Measurements from ENCODE around the gene LDLRAD3.
A peak's percentile ranks its signal among the peaks of the same experiment; 100 is the strongest.

LDLRAD3 gene

GRCh38 chr11:36057379-36058042 is 113.6 kb downstream of the LDLRAD3 start:
- Histone ChIP-seq H3K9me3 (ENCODE audit: insufficient read depth, low read depth, low read length) (no peaks in the 10 kb centered on the region), H3K36me3 (ENCODE audit: insufficient read depth, low read depth, low read length) (no peaks in the 10 kb centered on the region), H3K27ac (ENCODE audit: low read length) (no peak overlapping the region), H3K4me1 (ENCODE audit: insufficient read depth, low read length) (peaks cover 4% of the 10 kb centered on the region; the same call in 1 of the 2 replicates), H3K4me3 (ENCODE audit: low read length) (no peak overlapping the region), H3K9ac (ENCODE audit: low read depth, low read length) (no peak overlapping the region), H3K27me3 (ENCODE audit: insufficient read depth, low read length) (no peaks in the 10 kb centered on the region)

GRCh38 chr11:36059660-36060059 is 115.8 kb downstream of the LDLRAD3 start:
- no peak overlapping the region for H3K4me3 ChIP-seq (ENCODE audit: low read length)
- no peak overlapping the region for H3K9ac ChIP-seq (ENCODE audit: low read depth, low read length)
- peaks cover 4% of the 10 kb centered on the region; the same call in 1 of the 2 replicates for H3K4me1 ChIP-seq (ENCODE audit: insufficient read depth, low read length)
- no peaks in the 10 kb centered on the region for H3K36me3 ChIP-seq (ENCODE audit: insufficient read depth, low read depth, low read length)
- H3K27ac ChIP-seq (ENCODE audit: low read length) = no peak overlapping the region
- no peaks in the 10 kb centered on the region for H3K27me3 ChIP-seq (ENCODE audit: insufficient read depth, low read length)
- no peaks in the 10 kb centered on the region for H3K9me3 ChIP-seq (ENCODE audit: insufficient read depth, low read depth, low read length)

- Histone ChIP-seq H3K27me3 (ENCODE audit: insufficient read depth, low read length) (no peaks in the 10 kb centered on the region), H3K27ac (ENCODE audit: low read length) (no peak overlapping the region), H3K9ac (ENCODE audit: low read depth, low read length) (no peak overlapping the region), H3K36me3 (ENCODE audit: insufficient read depth, low read depth, low read length) (no peaks in the 10 kb centered on the region), H3K4me3 (ENCODE audit: low read length) (no peak overlapping the region), H3K4me1 (ENCODE audit: insufficient read depth, low read length) (peaks cover 4% of the 10 kb centered on the region; the same call in 1 of the 2 replicates), H3K9me3 (ENCODE audit: insufficient read depth, low read depth, low read length) (no peaks in the 10 kb centered on the region)
These were observed 117.1 kb downstream of the LDLRAD3 start for GRCh38 chr11:36060926-36061325.

GRCh38 chr11:36061471-36061870 is 117.6 kb downstream of the LDLRAD3 start:
- Histone ChIP-seq H3K9ac (ENCODE audit: low read depth, low read length) (no peak overlapping the region), H3K9me3 (ENCODE audit: insufficient read depth, low read depth, low read length) (peaks cover 3% of the 10 kb centered on the region; the same call in 1 of the 2 replicates), H3K4me3 (ENCODE audit: low read length) (no peak overlapping the region), H3K27me3 (ENCODE audit: insufficient read depth, low read length) (no peaks in the 10 kb centered on the region), H3K4me1 (ENCODE audit: insufficient read depth, low read length) (peaks cover 4% of the 10 kb centered on the region; the same call in 1 of the 2 replicates), H3K36me3 (ENCODE audit: insufficient read depth, low read depth, low read length) (no peaks in the 10 kb centered on the region), H3K27ac (ENCODE audit: low read length) (no peak overlapping the region)

- Histone ChIP-seq H3K27ac (ENCODE audit: low read length) (no peak overlapping the region), H3K9me3 (ENCODE audit: insufficient read depth, low read depth, low read length) (peaks cover 9% of the 10 kb centered on the region; the same call in 1 of the 2 replicates), H3K27me3 (ENCODE audit: insufficient read depth, low read length) (no peaks in the 10 kb centered on the region), H3K9ac (ENCODE audit: low read depth, low read length) (no peak overlapping the region), H3K36me3 (ENCODE audit: insufficient read depth, low read depth, low read length) (no peaks in the 10 kb centered on the region), H3K4me1 (ENCODE audit: insufficient read depth, low read length) (no peaks in the 10 kb centered on the region; the same call in 1 of the 2 replicates), H3K4me3 (ENCODE audit: low read length) (no peak overlapping the region)
These were observed 119.0 kb downstream of the LDLRAD3 start for GRCh38 chr11:36062796-36063365.

- no peak overlapping the region for H3K27ac ChIP-seq (ENCODE audit: low read length)
- peaks cover 14% of the 10 kb centered on the region; the same call in 1 of the 2 replicates for H3K4me1 ChIP-seq (ENCODE audit: insufficient read depth, low read length)
- H3K9me3 ChIP-seq (ENCODE audit: insufficient read depth, low read depth, low read length) = peaks cover 9% of the 10 kb centered on the region; the same call in 1 of the 2 replicates
- H3K4me3 ChIP-seq (ENCODE audit: low read length) = no peak overlapping the region
- no peaks in the 10 kb centered on the region for H3K36me3 ChIP-seq (ENCODE audit: insufficient read depth, low read depth, low read length)
- no peaks in the 10 kb centered on the region for H3K27me3 ChIP-seq (ENCODE audit: insufficient read depth, low read length)
- no peak overlapping the region for H3K9ac ChIP-seq (ENCODE audit: low read depth, low read length)
These were observed 121.6 kb downstream of the LDLRAD3 start for GRCh38 chr11:36065436-36065835.

GRCh38 chr11:36066891-36067290 is 123.0 kb downstream of the LDLRAD3 start:
- Histone ChIP-seq H3K4me1 (ENCODE audit: insufficient read depth, low read length) (peaks cover 29% of the 10 kb centered on the region), H3K9me3 (ENCODE audit: insufficient read depth, low read depth, low read length) (peaks cover 9% of the 10 kb centered on the region; the same call in 1 of the 2 replicates)

GRCh38 chr11:36069576-36070212 is 125.8 kb downstream of the LDLRAD3 start:
- Histone ChIP-seq H3K4me1 (ENCODE audit: insufficient read depth, low read length) (peaks cover 43% of the 10 kb centered on the region), H3K9me3 (ENCODE audit: insufficient read depth, low read depth, low read length) (peaks cover 9% of the 10 kb centered on the region; the same call in 1 of the 2 replicates), H3K9ac (ENCODE audit: low read depth, low read length) (peak overlapping the region; percentile 69; the same call in 1 of the 2 replicates), H3K4me3 (ENCODE audit: low read length) (no peak overlapping the region), H3K36me3 (ENCODE audit: insufficient read depth, low read depth, low read length) (no peaks in the 10 kb centered on the region), H3K27ac (ENCODE audit: low read length) (peak overlapping the region; percentile 74), H3K27me3 (ENCODE audit: insufficient read depth, low read length) (no peaks in the 10 kb centered on the region)

More at GRCh38 chr11:36066891-36067290, 123.0 kb downstream of the LDLRAD3 start:
- Histone ChIP-seq H3K4me3 (ENCODE audit: low read length) (no peak overlapping the region), H3K9ac (ENCODE audit: low read depth, low read length) (no peak overlapping the region), H3K36me3 (ENCODE audit: insufficient read depth, low read depth, low read length) (no peaks in the 10 kb centered on the region), H3K27me3 (ENCODE audit: insufficient read depth, low read length) (no peaks in the 10 kb centered on the region), H3K27ac (ENCODE audit: low read length) (no peak overlapping the region)

- Histone ChIP-seq H3K4me3 (ENCODE audit: low read length) (peak overlapping the region; percentile 19; the same call in 1 of the 2 replicates), H3K27ac (ENCODE audit: low read length) (peak overlapping the region; percentile 74), H3K9ac (ENCODE audit: low read depth, low read length) (peak overlapping the region; percentile 69; the same call in 1 of the 2 replicates), H3K36me3 (ENCODE audit: insufficient read depth, low read depth, low read length) (no peaks in the 10 kb centered on the region), H3K4me1 (ENCODE audit: insufficient read depth, low read length) (peaks cover 43% of the 10 kb centered on the region), H3K9me3 (ENCODE audit: insufficient read depth, low read depth, low read length) (peaks cover 9% of the 10 kb centered on the region; the same call in 1 of the 2 replicates), H3K27me3 (ENCODE audit: insufficient read depth, low read length) (no peaks in the 10 kb centered on the region)
These were observed 126.5 kb downstream of the LDLRAD3 start for GRCh38 chr11:36070213-36070953.

- no peak overlapping the region for H3K27ac ChIP-seq (ENCODE audit: low read length)
- no peaks in the 10 kb centered on the region for H3K27me3 ChIP-seq (ENCODE audit: insufficient read depth, low read length)
These were observed 127.1 kb downstream of the LDLRAD3 start for GRCh38 chr11:36070954-36071330.

GRCh38 chr11:36071917-36072500 is 128.1 kb downstream of the LDLRAD3 start:
- Histone ChIP-seq H3K4me1 (ENCODE audit: insufficient read depth, low read length) (peaks cover 43% of the 10 kb centered on the region), H3K27me3 (ENCODE audit: insufficient read depth, low read length) (no peaks in the 10 kb centered on the region), H3K9me3 (ENCODE audit: insufficient read depth, low read depth, low read length) (0 out of 2 replicates have a peak, but pooled peaks cover 1% of the 10 kb centered on the region), H3K9ac (ENCODE audit: low read depth, low read length) (no peak overlapping the region), H3K4me3 (ENCODE audit: low read length) (no peak overlapping the region), H3K36me3 (ENCODE audit: insufficient read depth, low read depth, low read length) (no peaks in the 10 kb centered on the region), H3K27ac (ENCODE audit: low read length) (no peak overlapping the region)

More at GRCh38 chr11:36070954-36071330, 127.1 kb downstream of the LDLRAD3 start:
- Histone ChIP-seq H3K4me3 (ENCODE audit: low read length) (peak overlapping the region; percentile 19; the same call in 1 of the 2 replicates), H3K9me3 (ENCODE audit: insufficient read depth, low read depth, low read length) (peaks cover 9% of the 10 kb centered on the region; the same call in 1 of the 2 replicates), H3K36me3 (ENCODE audit: insufficient read depth, low read depth, low read length) (no peaks in the 10 kb centered on the region), H3K9ac (ENCODE audit: low read depth, low read length) (peak overlapping the region; percentile 69; the same call in 1 of the 2 replicates), H3K4me1 (ENCODE audit: insufficient read depth, low read length) (peaks cover 43% of the 10 kb centered on the region)

Measured in iPS-20b (cell line).